Tibial nerve (tissue), 3 donors: ENCODE results near the gene PCDH9.

Experiments
- POLR2A ChIP-seq, 2 donors: fragments of 450-650 bp; IDR thresholded peaks; one replicate each; pipeline ENCODE4 v1.6.1; 2017; ENCODE audit warnings: antibody characterized with exemption in 2 of 2, mild to moderate bottlenecking in 2 of 2, moderate library complexity in 2 of 2
- TF ChIP-seq, protein P1 (sequence below), 5 experiments: fragments of 200-600 bp in 3 of 5; fragments of 450-650 bp in 2 of 5; sonication (generic) in 3 of 5; IDR thresholded peaks; one replicate each; pipeline ENCODE4 v1.5.1; 2016 to 2019; ENCODE audit warnings: antibody characterized with exemption in 5 of 5, mild to moderate bottlenecking in 3 of 5, moderate library complexity in 2 of 5

DNA sequence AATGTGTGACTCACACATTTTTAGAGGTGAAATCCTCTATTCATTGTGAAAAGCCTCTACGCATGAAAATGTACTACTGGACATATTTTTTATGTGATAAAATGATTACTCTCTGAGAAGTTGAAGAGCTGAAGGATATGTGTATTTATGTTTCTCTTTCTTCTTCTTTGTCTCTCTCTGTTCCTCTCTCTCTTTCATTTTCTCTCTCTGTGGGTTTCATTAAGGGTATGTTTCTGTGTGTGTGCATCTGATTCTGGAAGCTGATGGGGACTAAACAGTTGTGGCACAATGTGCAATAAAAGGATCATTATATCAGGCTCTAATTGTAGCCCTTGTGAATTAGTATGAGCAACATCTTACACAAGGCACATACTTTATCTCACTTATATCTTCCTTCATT is 867.7 kb downstream of the PCDH9 start:
- TF ChIP-seq, protein P1, sequence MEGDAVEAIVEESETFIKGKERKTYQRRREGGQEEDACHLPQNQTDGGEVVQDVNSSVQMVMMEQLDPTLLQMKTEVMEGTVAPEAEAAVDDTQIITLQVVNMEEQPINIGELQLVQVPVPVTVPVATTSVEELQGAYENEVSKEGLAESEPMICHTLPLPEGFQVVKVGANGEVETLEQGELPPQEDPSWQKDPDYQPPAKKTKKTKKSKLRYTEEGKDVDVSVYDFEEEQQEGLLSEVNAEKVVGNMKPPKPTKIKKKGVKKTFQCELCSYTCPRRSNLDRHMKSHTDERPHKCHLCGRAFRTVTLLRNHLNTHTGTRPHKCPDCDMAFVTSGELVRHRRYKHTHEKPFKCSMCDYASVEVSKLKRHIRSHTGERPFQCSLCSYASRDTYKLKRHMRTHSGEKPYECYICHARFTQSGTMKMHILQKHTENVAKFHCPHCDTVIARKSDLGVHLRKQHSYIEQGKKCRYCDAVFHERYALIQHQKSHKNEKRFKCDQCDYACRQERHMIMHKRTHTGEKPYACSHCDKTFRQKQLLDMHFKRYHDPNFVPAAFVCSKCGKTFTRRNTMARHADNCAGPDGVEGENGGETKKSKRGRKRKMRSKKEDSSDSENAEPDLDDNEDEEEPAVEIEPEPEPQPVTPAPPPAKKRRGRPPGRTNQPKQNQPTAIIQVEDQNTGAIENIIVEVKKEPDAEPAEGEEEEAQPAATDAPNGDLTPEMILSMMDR (IDR thresholded peaks at IDR 0.05): no peak
- TF ChIP-seq POLR2A (IDR thresholded peaks at IDR 0.05): no peak
